ENCODE data around the gene ATXN7L1. TPM values are rescaled to one million over a fixed set of nuclear protein-coding genes. Genes with fewer than 3 reads are reported as not detected.

The ATXN7L1 gene
- total RNA-seq, 1 experiment from 2014 or later, result 38.5 TPM

- TF ChIP-seq, protein P1, sequence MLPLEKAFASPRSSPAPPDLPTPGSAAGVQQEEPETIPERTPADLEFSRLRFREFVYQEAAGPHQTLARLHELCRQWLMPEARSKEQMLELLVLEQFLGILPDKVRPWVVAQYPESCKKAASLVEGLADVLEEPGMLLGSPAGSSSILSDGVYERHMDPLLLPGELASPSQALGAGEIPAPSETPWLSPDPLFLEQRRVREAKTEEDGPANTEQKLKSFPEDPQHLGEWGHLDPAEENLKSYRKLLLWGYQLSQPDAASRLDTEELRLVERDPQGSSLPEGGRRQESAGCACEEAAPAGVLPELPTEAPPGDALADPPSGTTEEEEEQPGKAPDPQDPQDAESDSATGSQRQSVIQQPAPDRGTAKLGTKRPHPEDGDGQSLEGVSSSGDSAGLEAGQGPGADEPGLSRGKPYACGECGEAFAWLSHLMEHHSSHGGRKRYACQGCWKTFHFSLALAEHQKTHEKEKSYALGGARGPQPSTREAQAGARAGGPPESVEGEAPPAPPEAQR (CRISPR knock-in tag; IDR thresholded peaks at IDR 0.05), result no peak
- no peak for TF ChIP-seq TP53 (CRISPR knock-in tag; IDR thresholded peaks at IDR 0.05)
- no peak for TF ChIP-seq SOX15 (CRISPR knock-in tag; IDR thresholded peaks at IDR 0.05)
- TF ChIP-seq ZNF232 (CRISPR knock-in tag; IDR thresholded peaks at IDR 0.05), result no peak
- TF ChIP-seq ZNF121 (CRISPR knock-in tag; IDR thresholded peaks at IDR 0.05), result no peak
- TF ChIP-seq ERG (CRISPR knock-in tag; IDR thresholded peaks at IDR 0.05), result no peak
- TF ChIP-seq NFYB (CRISPR knock-in tag; conservative IDR thresholded peaks at IDR 0.05; ENCODE audit: low read depth), result no peak
- no peak for TF ChIP-seq E2F1 (CRISPR knock-in tag; IDR thresholded peaks at IDR 0.05)
- TF ChIP-seq ZNF138 (CRISPR knock-in tag; conservative IDR thresholded peaks at IDR 0.05), result no peak
- no peak for TF ChIP-seq ZNF317 (CRISPR knock-in tag; IDR thresholded peaks at IDR 0.05; ENCODE audit: borderline replicate concordance, low read depth)
Observed at GRCh38 chr7:105838627-105839231, 37.7 kb downstream of the ATXN7L1 start (continued).

DNA sequence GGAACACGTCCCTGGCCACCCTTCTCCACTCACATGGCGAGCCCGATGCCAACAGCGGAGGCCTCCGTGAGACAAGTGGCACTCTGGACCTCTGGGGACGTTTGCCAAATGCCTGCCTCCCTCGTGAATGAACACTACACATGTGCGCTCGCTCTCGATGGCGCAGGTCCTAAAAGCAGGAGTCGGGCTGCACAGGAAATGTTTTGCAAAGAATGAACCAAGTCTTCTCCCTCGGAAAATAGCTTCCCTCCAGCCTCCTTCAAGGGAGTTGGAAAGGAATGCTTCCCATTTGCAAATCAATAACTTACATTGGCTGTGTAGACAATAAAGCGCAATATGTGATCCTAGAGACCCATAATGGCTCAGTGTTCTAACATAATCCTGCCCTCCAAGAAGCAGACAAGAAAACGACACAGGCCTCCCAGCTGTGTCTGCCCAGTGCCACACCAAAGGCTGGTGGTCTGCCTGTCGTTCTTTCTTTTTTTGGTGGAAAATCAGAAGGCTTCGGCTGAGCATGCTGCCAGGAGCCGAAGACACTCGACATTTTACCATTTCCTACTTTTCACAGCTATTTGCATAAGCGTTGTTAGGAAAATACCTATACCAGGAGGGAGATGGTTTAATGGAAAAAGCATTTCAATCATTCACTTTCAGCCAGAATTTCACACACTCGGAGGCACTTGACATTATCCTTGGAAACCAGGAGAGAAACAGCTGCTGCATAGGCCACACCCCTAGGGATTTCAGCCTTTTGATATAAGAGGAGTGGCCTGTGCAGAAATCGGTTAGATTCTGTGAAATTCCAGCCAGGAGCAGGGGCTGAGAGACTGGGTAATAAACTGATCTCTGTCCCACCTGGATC is 38.4 kb downstream of the ATXN7L1 start:
- Mint-ChIP-seq H3K27me3 (ENCODE audit: low read depth) (no peaks in the 10 kb centered on the region; the same call in 1 of the 2 replicates), H3K4me1 (peaks cover 79% of the 10 kb centered on the region), H3K4me3 (peak overlapping the region; percentile 56), H3K36me3 (peaks cover 5% of the 10 kb centered on the region; the same call in 1 of the 2 replicates), H3K27ac (peak overlapping the region; percentile 93), H3K9me3 (no peaks in the 10 kb centered on the region)
- ATAC-seq, result peak; percentile 72
- ChIA-PET CTCF (interaction anchor here (0.7 to 1.2 kb wide), 4 partner anchors 39 to 73 kb away, joined by 3 to 8 read pairs (median 4); partner anchors contain the start of gene ATXN7L1), POLR2A (no interaction called here)
- DNase-seq (ENCODE audit: low spot score), result no peak
- TF ChIP-seq HMGA2 (CRISPR knock-in tag; IDR thresholded peaks at IDR 0.05), result no peak
- no peak for TF ChIP-seq PRDM15 (CRISPR knock-in tag; IDR thresholded peaks at IDR 0.05)
- TF ChIP-seq STAT6 (CRISPR knock-in tag; conservative IDR thresholded peaks at IDR 0.05; ENCODE audit: low read depth), result no peak
- TF ChIP-seq, protein P2, sequence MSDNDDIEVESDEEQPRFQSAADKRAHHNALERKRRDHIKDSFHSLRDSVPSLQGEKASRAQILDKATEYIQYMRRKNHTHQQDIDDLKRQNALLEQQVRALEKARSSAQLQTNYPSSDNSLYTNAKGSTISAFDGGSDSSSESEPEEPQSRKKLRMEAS (CRISPR knock-in tag; IDR thresholded peaks at IDR 0.05), result peak; percentile 76
- TF ChIP-seq, protein P3, sequence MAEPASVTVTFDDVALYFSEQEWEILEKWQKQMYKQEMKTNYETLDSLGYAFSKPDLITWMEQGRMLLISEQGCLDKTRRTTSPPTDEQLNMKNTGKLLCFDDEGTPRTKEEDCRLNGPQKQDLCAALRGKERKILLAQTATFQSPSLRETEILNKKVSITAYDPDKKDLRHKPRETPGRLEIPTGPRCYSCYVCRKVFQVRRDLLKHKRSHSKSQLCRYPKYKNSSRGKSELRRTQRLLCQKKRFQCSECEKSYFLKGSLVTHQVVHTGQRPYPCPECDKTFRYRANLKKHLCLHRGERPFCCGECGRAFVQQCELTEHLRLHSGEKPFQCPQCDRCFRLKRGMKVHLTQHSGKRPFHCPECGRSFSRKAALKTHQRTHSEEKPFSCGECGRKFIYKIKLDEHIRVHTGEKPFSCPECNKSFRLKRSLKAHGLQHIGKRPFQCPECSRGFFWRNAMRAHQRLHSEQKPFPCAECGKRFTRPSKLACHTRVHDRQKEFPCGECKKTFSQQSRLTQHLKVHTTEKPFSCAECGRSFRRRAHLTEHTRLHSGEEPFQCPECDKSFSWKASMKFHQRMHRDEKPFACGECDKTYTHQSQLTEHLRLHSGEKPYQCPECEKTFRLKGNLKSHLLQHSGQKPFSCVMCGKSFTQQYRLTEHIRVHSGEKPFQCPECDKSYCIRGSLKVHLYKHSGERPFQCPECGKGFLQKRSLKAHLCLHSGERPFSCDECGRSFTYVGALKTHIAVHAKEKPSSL (CRISPR knock-in tag; conservative IDR thresholded peaks at IDR 0.05), result no peak
- TF ChIP-seq ZMAT4 (CRISPR knock-in tag; IDR thresholded peaks at IDR 0.05), result no peak
- TF ChIP-seq, protein P1 (CRISPR knock-in tag; IDR thresholded peaks at IDR 0.05), result no peak
- TF ChIP-seq ERG (CRISPR knock-in tag; IDR thresholded peaks at IDR 0.05), result no peak
